ENCODE measurements around the gene EPB41L4A.

GRCh38 chr5:112388739-112389138 is 30.3 kb downstream of the EPB41L4A start:
- no peak for TF ChIP-seq CTCF (IDR thresholded peaks at IDR 0.05)
- TF ChIP-seq POLR2A (IDR thresholded peaks at IDR 0.05), result no peak
